ENCODE data around the gene HMCN2. TPM values are rescaled to one million over a fixed set of nuclear protein-coding genes. Genes with fewer than 3 reads are reported as not detected.

The HMCN2 gene
- total and polyA plus RNA-seq, 8 donors, result 0.41 to 5.3 (median 0.76) TPM

DNA sequence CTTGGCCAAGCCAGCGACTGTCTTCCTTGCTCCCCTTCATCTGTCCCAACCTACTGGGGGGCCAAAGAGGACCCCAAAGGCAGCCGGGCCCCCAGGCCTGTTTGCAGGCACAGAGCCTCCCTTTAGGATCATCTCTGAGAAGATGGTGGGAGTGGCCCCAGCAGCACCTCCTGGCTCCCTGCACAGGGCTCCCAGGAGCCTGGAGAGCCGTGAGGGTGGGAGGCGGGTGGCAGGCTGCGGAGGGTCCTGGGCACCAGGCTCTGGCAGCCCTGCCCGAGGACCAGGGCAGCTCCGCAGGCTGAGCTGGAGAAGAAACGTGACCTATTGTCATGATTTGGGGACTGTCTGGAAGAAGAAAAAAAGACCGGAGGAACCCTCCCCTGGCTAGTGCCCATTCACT lies 212.6 kb downstream of the HMCN2 start:
- no peaks in the 10 kb centered on the region for H3K27me3 ChIP-seq
- H3K27ac ChIP-seq, result no peak overlapping the region
- 85 to 91% methylated on average over 9 of the region's 9 CpGs for WGBS, 2 donors
- H3K36me3 ChIP-seq, result no peaks in the 10 kb centered on the region
- intact Hi-C loops (cut with DNase I), result loop anchor here in 1 of 3 donors (10.0 kb wide), 1 partner anchor 197 kb away; no protein-coding TSS in a partner anchor
- ATAC-seq (no peak), FAIRE-seq (no peak), DNase-seq (peak in 1 of 6 donors; percentile 35)
- no peak overlapping the region for H3K4me3 ChIP-seq
- TF ChIP-seq, protein P1, sequence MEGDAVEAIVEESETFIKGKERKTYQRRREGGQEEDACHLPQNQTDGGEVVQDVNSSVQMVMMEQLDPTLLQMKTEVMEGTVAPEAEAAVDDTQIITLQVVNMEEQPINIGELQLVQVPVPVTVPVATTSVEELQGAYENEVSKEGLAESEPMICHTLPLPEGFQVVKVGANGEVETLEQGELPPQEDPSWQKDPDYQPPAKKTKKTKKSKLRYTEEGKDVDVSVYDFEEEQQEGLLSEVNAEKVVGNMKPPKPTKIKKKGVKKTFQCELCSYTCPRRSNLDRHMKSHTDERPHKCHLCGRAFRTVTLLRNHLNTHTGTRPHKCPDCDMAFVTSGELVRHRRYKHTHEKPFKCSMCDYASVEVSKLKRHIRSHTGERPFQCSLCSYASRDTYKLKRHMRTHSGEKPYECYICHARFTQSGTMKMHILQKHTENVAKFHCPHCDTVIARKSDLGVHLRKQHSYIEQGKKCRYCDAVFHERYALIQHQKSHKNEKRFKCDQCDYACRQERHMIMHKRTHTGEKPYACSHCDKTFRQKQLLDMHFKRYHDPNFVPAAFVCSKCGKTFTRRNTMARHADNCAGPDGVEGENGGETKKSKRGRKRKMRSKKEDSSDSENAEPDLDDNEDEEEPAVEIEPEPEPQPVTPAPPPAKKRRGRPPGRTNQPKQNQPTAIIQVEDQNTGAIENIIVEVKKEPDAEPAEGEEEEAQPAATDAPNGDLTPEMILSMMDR (IDR thresholded peaks at IDR 0.05), result no peak
- no peaks in the 10 kb centered on the region for H3K9me3 ChIP-seq
- H3K4me1 ChIP-seq, result no peaks in the 10 kb centered on the region

DNA sequence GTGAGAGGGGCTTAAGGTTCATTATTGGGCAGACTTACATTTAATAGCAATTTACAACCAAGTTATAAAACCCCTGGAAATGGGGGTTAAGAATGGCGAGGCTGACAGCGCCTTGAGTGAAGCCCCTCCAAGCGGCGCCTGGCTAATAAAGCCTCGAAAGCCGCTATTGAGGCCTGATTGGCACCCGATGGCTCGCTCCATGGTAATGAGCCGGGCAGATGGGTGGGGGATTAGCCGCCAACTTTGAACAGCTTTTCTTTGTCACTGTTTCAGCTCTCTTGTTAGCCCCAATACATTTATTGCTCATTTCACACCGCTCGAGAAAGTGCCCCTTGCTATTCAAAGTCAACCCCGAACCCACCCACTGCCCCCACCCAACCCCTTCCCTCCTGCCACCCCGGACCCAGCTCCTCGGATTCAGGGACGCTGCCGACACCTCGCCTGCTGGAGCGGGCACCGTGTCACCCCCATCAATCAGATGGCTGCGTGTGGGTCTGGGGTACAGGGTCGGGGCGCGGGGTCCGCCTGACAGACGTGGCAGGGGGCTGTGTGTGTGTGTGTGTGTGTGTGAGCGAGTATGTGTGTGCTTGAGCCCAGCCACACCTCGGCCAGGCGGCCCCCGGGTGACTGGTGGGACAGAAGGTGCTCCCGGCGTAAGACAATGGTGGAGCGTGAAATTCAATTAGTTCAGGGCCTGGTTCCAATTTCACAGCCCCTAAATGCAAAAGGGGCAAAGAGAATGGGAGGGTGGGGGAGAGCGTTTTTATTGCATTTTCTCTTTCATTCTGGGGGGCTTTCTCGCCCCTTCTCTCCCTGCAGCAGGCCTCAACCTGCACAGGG lies 213.4 kb downstream of the HMCN2 start:
- H3K9me3 ChIP-seq, result no peaks in the 10 kb centered on the region
- intact Hi-C loops (cut with DNase I), result loop anchor here in 1 of 3 donors (10.0 kb wide), 1 partner anchor 196 kb away; no protein-coding TSS in a partner anchor
- 87 to 89% methylated on average over 35 of the region's 35 CpGs for WGBS, 2 donors
- no peaks in the 10 kb centered on the region for H3K4me1 ChIP-seq
- no peak overlapping the region for H3K4me3 ChIP-seq
- H3K27ac ChIP-seq, result no peak overlapping the region
- DNase-seq (peak in 1 of 6 donors; percentile 51), FAIRE-seq (no peak), ATAC-seq (no peak)
- H3K36me3 ChIP-seq, result no peaks in the 10 kb centered on the region
- no peaks in the 10 kb centered on the region for H3K27me3 ChIP-seq
- TF ChIP-seq, protein P1 (IDR thresholded peaks at IDR 0.05), result no peak

GRCh38 chr9:130479587-130479986 lies 214.0 kb downstream of the HMCN2 start:
- intact Hi-C loops (cut with DNase I), result loop anchor here in 1 of 3 donors (10.0 kb wide), 1 partner anchor 195 kb away; no protein-coding TSS in a partner anchor
- Histone ChIP-seq H3K27ac (no peak overlapping the region), H3K9me3 (no peaks in the 10 kb centered on the region), H3K36me3 (no peaks in the 10 kb centered on the region), H3K27me3 (no peaks in the 10 kb centered on the region), H3K4me1 (no peaks in the 10 kb centered on the region), H3K4me3 (no peak overlapping the region)
- TF ChIP-seq, protein P1 (IDR thresholded peaks at IDR 0.05), result no peak
- ATAC-seq (no peak), FAIRE-seq (no peak), DNase-seq (peak in 1 of 6 donors; percentile 37)
- 92 to 96% methylated on average over 19 of the region's 19 CpGs for WGBS, 2 donors

DNA sequence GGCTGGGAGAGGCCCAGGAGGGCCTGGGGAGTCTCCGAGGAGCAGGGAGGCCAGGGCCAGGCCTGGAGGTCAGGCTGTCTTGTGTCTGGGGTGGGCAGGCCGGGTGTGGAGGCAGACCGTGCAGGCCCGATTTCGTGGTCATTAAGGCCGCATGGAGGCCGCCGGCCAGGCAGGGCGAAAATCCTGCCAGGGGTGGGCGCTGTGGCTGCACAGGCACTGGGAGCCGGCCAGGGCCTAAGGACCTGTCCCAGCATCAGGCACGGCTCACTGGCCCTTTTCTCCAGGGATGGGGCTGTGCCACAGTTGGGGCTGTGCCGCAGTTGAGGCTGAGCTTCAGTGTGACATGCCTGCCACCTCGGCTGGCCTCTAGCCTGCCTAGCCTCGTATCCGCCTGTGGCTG lies 215.1 kb downstream of the HMCN2 start:
- no peak for ATAC-seq
- 83 to 88% methylated on average over 15 to 16 of the region's 16 CpGs for WGBS, 2 donors

More for the DNA sequence above, 215.1 kb downstream of the HMCN2 start:
- no peak overlapping the region for H3K4me3 ChIP-seq
- DNase-seq, result no peak
- H3K27me3 ChIP-seq, result no peaks in the 10 kb centered on the region
- intact Hi-C loops (cut with DNase I), result no loop called here
- H3K27ac ChIP-seq, result no peak overlapping the region
- no peaks in the 10 kb centered on the region for H3K4me1 ChIP-seq
- no peaks in the 10 kb centered on the region for H3K36me3 ChIP-seq
- TF ChIP-seq, protein P1 (IDR thresholded peaks at IDR 0.05), result no peak
- no peaks in the 10 kb centered on the region for H3K9me3 ChIP-seq
- FAIRE-seq, result no peak
